Kidney epithelial cell (primary cell): Measurements from ENCODE around the gene EGFL8. TPM values are rescaled to one million over a fixed set of nuclear protein-coding genes. Genes with fewer than 3 reads are reported as not detected.

Experiments used
- DNase-seq: peaks from one replicate; pipeline ENCODE4 v3.0.0-alpha.2; 2010; ENCODE audit warnings: low read depth
- H3K27me3 ChIP-seq: 2 replicates; pipeline ENCODE4 v1.6.0; 2011; ENCODE audit warnings: low read length; ENCODE audit not compliant: control insufficient read depth, insufficient read depth
- H3K36me3 ChIP-seq: 2 replicates; pipeline ENCODE4 v1.5.1; 2011; ENCODE audit warnings: low read length; ENCODE audit not compliant: control insufficient read depth, insufficient read depth
- H3K4me3 ChIP-seq: 2 replicates; pipeline ENCODE4 v1.5.1; 2011; ENCODE audit warnings: low read depth, mild to moderate bottlenecking, control low read depth, low read length
- total RNA-seq: library from RNA; depleted of rRNA; stranded (reverse); fragments of >200 nt; gene quantifications from 2 replicates; pipeline ENCODE4 v1.2.3, GENCODE V29; 2015
- TF ChIP-seq, protein P1 (sequence below): IDR thresholded peaks from 2 replicates; pipeline ENCODE4 v1.5.1; 2011; ENCODE audit warnings: mild to moderate bottlenecking, moderate library complexity, low read length, control low read depth, inconsistent platforms; ENCODE audit not compliant: insufficient read depth, poor library complexity, severe bottlenecking

The EGFL8 gene
- total RNA-seq, 1 donor from 2014 or later = 5.1 TPM

- H3K4me3 ChIP-seq = no peak overlapping the region
- peaks cover 4% of the 10 kb centered on the region for H3K36me3 ChIP-seq
- TF ChIP-seq, protein P1, sequence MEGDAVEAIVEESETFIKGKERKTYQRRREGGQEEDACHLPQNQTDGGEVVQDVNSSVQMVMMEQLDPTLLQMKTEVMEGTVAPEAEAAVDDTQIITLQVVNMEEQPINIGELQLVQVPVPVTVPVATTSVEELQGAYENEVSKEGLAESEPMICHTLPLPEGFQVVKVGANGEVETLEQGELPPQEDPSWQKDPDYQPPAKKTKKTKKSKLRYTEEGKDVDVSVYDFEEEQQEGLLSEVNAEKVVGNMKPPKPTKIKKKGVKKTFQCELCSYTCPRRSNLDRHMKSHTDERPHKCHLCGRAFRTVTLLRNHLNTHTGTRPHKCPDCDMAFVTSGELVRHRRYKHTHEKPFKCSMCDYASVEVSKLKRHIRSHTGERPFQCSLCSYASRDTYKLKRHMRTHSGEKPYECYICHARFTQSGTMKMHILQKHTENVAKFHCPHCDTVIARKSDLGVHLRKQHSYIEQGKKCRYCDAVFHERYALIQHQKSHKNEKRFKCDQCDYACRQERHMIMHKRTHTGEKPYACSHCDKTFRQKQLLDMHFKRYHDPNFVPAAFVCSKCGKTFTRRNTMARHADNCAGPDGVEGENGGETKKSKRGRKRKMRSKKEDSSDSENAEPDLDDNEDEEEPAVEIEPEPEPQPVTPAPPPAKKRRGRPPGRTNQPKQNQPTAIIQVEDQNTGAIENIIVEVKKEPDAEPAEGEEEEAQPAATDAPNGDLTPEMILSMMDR = no peak
- no peaks in the 10 kb centered on the region for H3K27me3 ChIP-seq
- DNase-seq = no peak
These were observed 3.4 kb downstream of the EGFL8 start for GRCh38 chr6:32167761-32168262.

DNA sequence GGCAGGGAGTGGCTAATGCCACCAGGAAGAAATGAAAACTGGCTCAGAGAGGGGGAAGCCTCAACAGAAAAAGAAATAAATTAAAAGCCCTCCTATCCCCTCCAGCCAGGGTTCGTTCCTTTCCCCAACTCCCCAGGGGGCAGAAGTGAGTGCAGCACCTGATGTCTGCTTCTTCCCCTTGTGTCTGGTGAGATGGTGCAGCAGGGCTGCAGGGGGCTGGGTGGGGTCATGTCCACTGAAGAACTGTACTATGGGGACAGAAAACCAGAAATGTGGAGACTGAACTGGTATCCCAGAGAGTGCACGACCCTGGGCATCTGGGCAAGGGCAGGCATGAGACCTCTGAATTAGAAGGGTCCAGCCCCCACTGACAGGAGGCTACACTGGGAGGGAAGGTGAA is 4.0 kb downstream of the EGFL8 start:
- H3K27me3 ChIP-seq = no peaks in the 10 kb centered on the region
- TF ChIP-seq, protein P1 = no peak
- H3K4me3 ChIP-seq = no peak overlapping the region
- no peak for DNase-seq
- H3K36me3 ChIP-seq = peaks cover 4% of the 10 kb centered on the region

- Histone ChIP-seq H3K4me3 (no peak overlapping the region), H3K36me3 (peaks cover 4% of the 10 kb centered on the region), H3K27me3 (no peaks in the 10 kb centered on the region)
- TF ChIP-seq, protein P1 = no peak
- no peak for DNase-seq
These were observed 4.6 kb downstream of the EGFL8 start for GRCh38 chr6:32168807-32169591.

- H3K27me3 ChIP-seq = no peaks in the 10 kb centered on the region
- no peak overlapping the region for H3K4me3 ChIP-seq
- peaks cover 4% of the 10 kb centered on the region for H3K36me3 ChIP-seq
- DNase-seq = no peak
- TF ChIP-seq, protein P1 = no peak
These were observed 5.9 kb downstream of the EGFL8 start for GRCh38 chr6:32170294-32170693.

- TF ChIP-seq, protein P1 = no peak
- peaks cover 4% of the 10 kb centered on the region for H3K36me3 ChIP-seq
- no peaks in the 10 kb centered on the region for H3K27me3 ChIP-seq
- H3K4me3 ChIP-seq = no peak overlapping the region
- DNase-seq = no peak
These were observed 6.8 kb downstream of the EGFL8 start for GRCh38 chr6:32171234-32171633.

DNA sequence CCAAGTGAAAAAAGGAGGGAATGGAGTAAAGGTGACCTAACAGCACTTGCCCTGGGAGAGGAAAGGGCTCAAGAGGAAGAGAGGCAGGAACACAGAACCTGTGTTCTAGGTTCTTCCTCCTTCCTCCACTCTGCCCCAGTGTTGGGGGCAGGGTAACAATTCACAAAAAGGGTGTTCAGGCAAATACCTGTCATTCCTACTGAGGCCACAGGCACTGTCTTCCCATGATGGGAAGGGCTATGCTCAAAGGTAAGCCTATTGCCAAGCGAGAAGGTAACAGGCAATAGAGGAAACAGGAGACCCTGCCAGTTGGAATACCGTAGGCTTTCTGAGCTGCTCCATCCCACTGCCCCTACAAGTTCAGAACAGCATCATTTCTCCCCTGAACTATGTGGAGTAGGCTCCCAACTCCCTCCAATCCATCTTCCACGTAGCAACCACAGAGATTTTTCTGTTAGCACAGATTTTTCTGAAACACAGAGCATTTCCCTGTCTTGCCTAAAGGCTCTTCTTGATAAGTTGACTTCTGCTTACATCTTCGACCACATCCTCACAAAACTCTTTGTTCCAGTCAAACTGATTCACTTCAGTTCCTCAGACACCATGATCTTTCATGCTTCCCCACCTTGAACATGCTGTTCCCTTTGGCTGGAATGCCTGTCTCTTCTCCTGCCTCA is 8.8 kb downstream of the EGFL8 start:
- TF ChIP-seq, protein P1 = no peak
- peaks cover 2% of the 10 kb centered on the region for H3K36me3 ChIP-seq
- no peaks in the 10 kb centered on the region for H3K27me3 ChIP-seq
- no peak for DNase-seq
- H3K4me3 ChIP-seq = no peak overlapping the region
